Panc1 (cell line): ENCODE measurements around the gene DSCAM.

Experiments used
- CTCF ChIP-seq: fragments of 450-650 bp; IDR thresholded peaks from 2 replicates; pipeline ENCODE4 v1.5.1; 2017; ENCODE audit warnings: mild to moderate bottlenecking
- POLR2AphosphoS5 ChIP-seq: IDR thresholded peaks from 2 replicates; pipeline ENCODE4 v1.6.1; 2012; ENCODE audit warnings: mild to moderate bottlenecking, low read depth, low read length, moderate library complexity

GRCh38 chr21:40768056-40768455 is 78.9 kb downstream of the DSCAM start:
- TF ChIP-seq CTCF (no peak), POLR2AphosphoS5 (no peak)
